ENCODE data around the gene TEX35.

Gene TEX35

DNA sequence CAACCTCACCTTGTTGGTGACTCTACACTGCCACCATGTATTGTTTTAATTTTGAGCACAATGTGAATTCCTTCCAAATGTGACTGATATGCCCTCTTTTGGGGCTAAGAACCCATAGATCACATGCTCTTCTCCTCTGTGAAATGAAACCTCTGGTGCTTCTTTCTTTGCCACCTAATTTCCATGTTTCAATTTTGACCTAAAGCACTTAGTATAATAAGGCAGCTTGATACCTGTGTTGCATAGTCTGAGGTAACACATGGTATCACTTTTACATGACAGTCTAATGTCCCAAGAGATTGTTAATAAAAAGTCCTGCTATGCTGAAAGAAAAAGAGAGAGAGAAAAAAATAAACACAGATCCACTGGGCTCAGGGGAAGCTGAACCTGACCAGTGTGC is 40.4 kb upstream of the TEX35 start:
- Histone ChIP-seq H3K9me3 (no peaks in the 10 kb centered on the region), H3K27me3 (no peaks in the 10 kb centered on the region), H3K4me1 (no peaks in the 10 kb centered on the region), H3K4me3 (ENCODE audit: low read depth, low read length) (no peak overlapping the region), H3K36me3 (no peaks in the 10 kb centered on the region)
- no peak for DNase-seq
- TF ChIP-seq, protein P1, sequence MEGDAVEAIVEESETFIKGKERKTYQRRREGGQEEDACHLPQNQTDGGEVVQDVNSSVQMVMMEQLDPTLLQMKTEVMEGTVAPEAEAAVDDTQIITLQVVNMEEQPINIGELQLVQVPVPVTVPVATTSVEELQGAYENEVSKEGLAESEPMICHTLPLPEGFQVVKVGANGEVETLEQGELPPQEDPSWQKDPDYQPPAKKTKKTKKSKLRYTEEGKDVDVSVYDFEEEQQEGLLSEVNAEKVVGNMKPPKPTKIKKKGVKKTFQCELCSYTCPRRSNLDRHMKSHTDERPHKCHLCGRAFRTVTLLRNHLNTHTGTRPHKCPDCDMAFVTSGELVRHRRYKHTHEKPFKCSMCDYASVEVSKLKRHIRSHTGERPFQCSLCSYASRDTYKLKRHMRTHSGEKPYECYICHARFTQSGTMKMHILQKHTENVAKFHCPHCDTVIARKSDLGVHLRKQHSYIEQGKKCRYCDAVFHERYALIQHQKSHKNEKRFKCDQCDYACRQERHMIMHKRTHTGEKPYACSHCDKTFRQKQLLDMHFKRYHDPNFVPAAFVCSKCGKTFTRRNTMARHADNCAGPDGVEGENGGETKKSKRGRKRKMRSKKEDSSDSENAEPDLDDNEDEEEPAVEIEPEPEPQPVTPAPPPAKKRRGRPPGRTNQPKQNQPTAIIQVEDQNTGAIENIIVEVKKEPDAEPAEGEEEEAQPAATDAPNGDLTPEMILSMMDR (IDR thresholded peaks at IDR 0.05; ENCODE audit: low read depth, low read length): no peak

DNA sequence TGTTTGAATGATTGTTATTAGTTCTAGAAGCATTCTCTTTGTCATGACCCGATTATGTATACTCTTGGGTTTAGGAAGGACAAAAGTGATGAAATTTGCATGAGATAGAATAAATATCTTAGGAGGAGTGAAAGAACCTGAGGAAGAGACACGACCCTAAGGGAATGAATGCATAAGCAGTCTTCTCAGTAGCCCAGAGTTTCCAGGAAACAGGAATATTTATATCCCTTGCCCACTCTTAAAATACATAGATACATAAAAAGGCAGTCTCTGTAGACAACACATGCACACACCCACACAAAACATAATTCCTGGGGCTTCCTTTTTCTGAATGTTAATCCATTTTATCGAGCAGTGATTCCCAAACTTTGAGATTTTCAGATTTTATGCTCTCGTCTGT is 35.5 kb upstream of the TEX35 start:
- H3K4me3 ChIP-seq (ENCODE audit: low read depth, low read length): no peak overlapping the region
- H3K27me3 ChIP-seq: no peaks in the 10 kb centered on the region
- no peaks in the 10 kb centered on the region for H3K9me3 ChIP-seq
- no peak for DNase-seq
- TF ChIP-seq, protein P1 (IDR thresholded peaks at IDR 0.05; ENCODE audit: low read depth, low read length): no peak
- no peaks in the 10 kb centered on the region for H3K36me3 ChIP-seq
- H3K4me1 ChIP-seq: no peaks in the 10 kb centered on the region

DNA sequence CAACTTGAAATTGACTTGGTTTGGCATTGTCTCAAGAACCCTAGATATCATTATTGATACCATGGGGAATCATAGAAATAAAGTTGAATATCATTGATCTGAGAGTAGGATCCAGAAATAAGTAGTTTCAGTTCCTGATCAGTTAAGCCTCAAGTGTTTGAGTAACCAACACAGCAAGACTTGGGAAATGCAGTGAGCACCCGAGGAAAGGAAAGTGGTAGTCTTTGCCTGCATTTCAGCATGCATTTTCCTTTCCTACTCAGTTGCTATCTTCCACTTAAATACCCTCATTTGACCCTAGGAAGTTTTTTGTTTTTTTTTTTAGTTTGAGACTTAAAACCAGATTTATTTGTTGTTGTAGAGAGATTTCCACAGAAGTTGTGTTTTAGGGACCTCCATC is 35.1 kb upstream of the TEX35 start:
- H3K4me1 ChIP-seq: no peaks in the 10 kb centered on the region
- no peak overlapping the region for H3K4me3 ChIP-seq (ENCODE audit: low read depth, low read length)
- DNase-seq: no peak
- TF ChIP-seq, protein P1 (IDR thresholded peaks at IDR 0.05; ENCODE audit: low read depth, low read length): no peak
- no peaks in the 10 kb centered on the region for H3K27me3 ChIP-seq
- no peaks in the 10 kb centered on the region for H3K9me3 ChIP-seq
- no peaks in the 10 kb centered on the region for H3K36me3 ChIP-seq

DNA sequence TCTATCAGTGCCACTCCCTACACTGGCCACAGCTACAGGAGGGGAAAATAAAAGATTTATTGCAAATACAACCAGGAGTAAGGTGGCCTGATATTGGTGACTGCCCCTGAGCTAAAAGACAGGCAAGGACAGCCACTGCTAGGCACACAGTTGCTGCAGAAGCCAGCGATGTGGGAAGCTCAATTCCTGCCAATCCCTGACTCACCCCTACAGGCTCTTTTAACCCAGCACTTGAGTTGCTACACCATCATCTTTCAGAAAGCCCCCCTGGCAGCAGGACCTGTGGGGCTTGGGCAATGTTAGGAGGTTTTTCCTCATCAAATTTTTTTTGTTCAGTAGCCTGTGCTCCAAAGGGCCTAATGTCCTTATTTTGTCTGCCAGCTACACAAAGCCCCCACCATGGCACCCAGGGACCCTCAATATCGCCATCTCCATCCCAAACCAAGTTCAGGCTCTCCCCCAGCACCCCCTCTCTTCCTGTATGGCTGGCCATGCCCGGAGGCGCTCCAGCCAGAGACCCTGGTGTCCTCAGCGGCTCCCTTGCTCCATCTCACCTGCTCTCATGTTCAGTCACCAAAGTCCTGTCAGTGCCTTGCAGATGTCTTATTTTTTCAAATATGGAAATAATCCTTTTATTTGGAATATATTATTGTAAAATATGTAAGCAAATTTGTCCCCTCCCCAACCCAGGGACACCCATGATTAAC is 29.5 kb upstream of the TEX35 start:
- Histone ChIP-seq H3K4me3 (ENCODE audit: low read depth, low read length) (no peak overlapping the region), H3K27me3 (no peaks in the 10 kb centered on the region), H3K9me3 (no peaks in the 10 kb centered on the region), H3K4me1 (no peaks in the 10 kb centered on the region), H3K36me3 (no peaks in the 10 kb centered on the region)
- TF ChIP-seq, protein P1 (IDR thresholded peaks at IDR 0.05; ENCODE audit: low read depth, low read length): no peak
- DNase-seq: no peak

DNA sequence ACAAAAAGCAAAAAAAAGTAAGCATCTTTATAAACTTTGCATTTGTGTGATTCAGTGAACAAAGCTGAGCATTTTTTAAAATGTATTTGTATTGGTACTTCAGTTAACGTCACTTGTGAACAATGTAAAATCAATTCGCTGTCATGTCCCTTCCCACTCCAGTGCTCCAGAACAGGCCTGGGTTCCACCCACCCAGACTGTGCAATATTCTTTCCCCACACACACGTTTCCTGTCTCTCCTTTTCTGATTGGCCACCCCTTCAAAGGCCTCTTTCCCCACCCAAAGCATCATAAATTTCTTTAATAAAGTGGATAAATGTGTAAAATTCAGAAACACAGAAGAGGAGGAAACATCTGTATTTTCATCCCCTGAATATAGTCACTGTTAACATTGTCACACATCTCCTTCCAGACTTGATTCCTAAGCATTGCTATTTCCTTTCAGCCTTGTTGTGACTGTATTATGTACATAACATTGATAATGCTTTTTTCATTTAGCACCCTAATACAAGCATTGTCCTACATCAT is 28.1 kb upstream of the TEX35 start:
- TF ChIP-seq, protein P1 (IDR thresholded peaks at IDR 0.05; ENCODE audit: low read depth, low read length): no peak
- Histone ChIP-seq H3K9me3 (no peaks in the 10 kb centered on the region), H3K4me1 (no peaks in the 10 kb centered on the region), H3K36me3 (no peaks in the 10 kb centered on the region), H3K27me3 (no peaks in the 10 kb centered on the region), H3K4me3 (ENCODE audit: low read depth, low read length) (no peak overlapping the region)
- no peak for DNase-seq

DNA sequence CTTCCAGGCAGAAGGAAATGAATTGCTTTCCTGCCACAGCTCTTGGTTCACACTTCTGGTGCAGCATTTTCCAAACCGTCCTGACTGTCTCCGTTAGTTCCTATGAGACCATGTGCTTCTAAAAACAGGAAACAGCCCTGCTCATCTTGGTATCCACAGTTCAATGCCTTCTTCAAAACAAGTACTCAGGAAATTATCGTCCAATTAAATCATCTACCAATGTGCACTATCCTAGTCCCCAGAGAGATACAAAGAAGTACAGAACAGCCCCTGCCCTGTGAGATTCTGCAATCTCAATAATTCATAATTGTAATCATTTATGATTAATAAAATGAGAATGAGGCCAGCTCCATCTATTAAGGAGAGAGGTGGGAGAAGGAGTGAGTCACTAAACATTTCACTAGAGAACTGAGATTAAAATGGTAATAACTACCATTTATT is 27.3 kb upstream of the TEX35 start:
- TF ChIP-seq, protein P1 (IDR thresholded peaks at IDR 0.05; ENCODE audit: low read depth, low read length): no peak
- Histone ChIP-seq H3K9me3 (no peaks in the 10 kb centered on the region), H3K4me1 (no peaks in the 10 kb centered on the region), H3K36me3 (no peaks in the 10 kb centered on the region), H3K27me3 (no peaks in the 10 kb centered on the region), H3K4me3 (ENCODE audit: low read depth, low read length) (no peak overlapping the region)
- DNase-seq: no peak

Measured in BE2C (cell line).